Neural progenitor cell (in vitro differentiated cells): Measurements from ENCODE around the gene VSTM2A. TPM values are rescaled to one million over a fixed set of nuclear protein-coding genes. Genes with fewer than 3 reads are reported as not detected.

Experiments used
- DNase-seq: peaks from one replicate; pipeline ENCODE4 v3.0.0-alpha.2; 2016; ENCODE audit warnings: low spot score
- H2AFZ ChIP-seq: fragments of 200-600 bp; sonication (generic); replicated peaks from 2 replicates; pipeline ENCODE4 v1.6.1; 2016; ENCODE audit warnings: antibody characterized with exemption
- H3F3A ChIP-seq: fragments of 200-600 bp; sonication (generic); 2 replicates; pipeline ENCODE4 v1.6.1; 2016; ENCODE audit warnings: antibody characterized with exemption, low read depth
- H3K27ac ChIP-seq: fragments of 200-600 bp; sonication (generic); 2 replicates; pipeline ENCODE4 v1.5.1; 2016; ENCODE audit warnings: mild to moderate bottlenecking
- H3K27me3 ChIP-seq: fragments of 200-600 bp; sonication (generic); 2 replicates; pipeline ENCODE4 v1.6.1; 2016; ENCODE audit warnings: mild to moderate bottlenecking, moderate library complexity
- H3K36me3 ChIP-seq: fragments of 200-600 bp; sonication (generic); 2 replicates; pipeline ENCODE4 v1.5.1; 2016
- H3K4me1 ChIP-seq: fragments of 200-600 bp; sonication (generic); 2 replicates; pipeline ENCODE4 v1.6.1; 2016; ENCODE audit warnings: mixed run types
- H3K4me2 ChIP-seq: fragments of 200-600 bp; sonication (generic); 2 replicates; pipeline ENCODE4 v1.6.1; 2016
- H3K4me3 ChIP-seq: fragments of 200-600 bp; sonication (generic); 2 replicates; pipeline ENCODE4 v1.5.1; 2016
- H3K79me2 ChIP-seq: fragments of 200-600 bp; sonication (generic); 2 replicates; pipeline ENCODE4 v1.6.1; 2016; ENCODE audit warnings: low read depth
- H3K9ac ChIP-seq: fragments of 200-600 bp; sonication (generic); 2 replicates; pipeline ENCODE4 v1.6.1; 2016
- H3K9me3 ChIP-seq: fragments of 200-600 bp; sonication (generic); 2 replicates; pipeline ENCODE4 v1.5.1; 2016; ENCODE audit warnings: low read depth
- H4K20me1 ChIP-seq: fragments of 200-600 bp; sonication (generic); 2 replicates; pipeline ENCODE4 v1.6.1; 2016; ENCODE audit warnings: low read depth
- H3K27ac Mint-ChIP-seq: 3 replicates; pipeline ENCODE4 v1.8.0; 2021; ENCODE audit warnings: mixed read lengths
- H3K27me3 Mint-ChIP-seq: 2 replicates; pipeline ENCODE4 v1.8.0; 2022; ENCODE audit warnings: low read depth, mild to moderate bottlenecking, inconsistent platforms, moderate library complexity, mixed read lengths; ENCODE audit not compliant: insufficient read depth
- H3K36me3 Mint-ChIP-seq: 3 replicates; pipeline ENCODE4 v1.8.0; 2021; ENCODE audit warnings: mixed read lengths
- H3K4me1 Mint-ChIP-seq: 3 replicates; pipeline ENCODE4 v1.8.0; 2021; ENCODE audit warnings: mixed read lengths
- H3K4me3 Mint-ChIP-seq: 3 replicates; pipeline ENCODE4 v1.8.0; 2021; ENCODE audit warnings: mild to moderate bottlenecking, moderate library complexity, mixed read lengths
- H3K9me3 Mint-ChIP-seq: 3 replicates; pipeline ENCODE4 v1.8.0; 2020; ENCODE audit warnings: mixed read lengths
- EZH2 ChIP-seq: fragments of 200-600 bp; sonication (generic); IDR thresholded peaks from 2 replicates; pipeline ENCODE4 v1.6.1; 2017; ENCODE audit warnings: antibody characterized with exemption, mild to moderate bottlenecking, moderate library complexity
- EZH2phosphoT487 ChIP-seq: fragments of 200-600 bp; sonication (generic); IDR thresholded peaks from 2 replicates; pipeline ENCODE4 v1.6.1; 2017; ENCODE audit warnings: antibody characterized with exemption
- total RNA-seq: library from RNA; depleted of rRNA; stranded (reverse); fragments of >200 nt; gene quantifications from 2 replicates; pipeline ENCODE4 v1.2.3, GENCODE V29; 2015; ENCODE audit warnings: low replicate concordance
- TF ChIP-seq, protein P1 (sequence below): fragments of 200-600 bp; sonication (generic); IDR thresholded peaks from 2 replicates; pipeline ENCODE4 v1.5.1; 2017; ENCODE audit warnings: antibody characterized with exemption, mild to moderate bottlenecking

Gene VSTM2A
- total RNA-seq, 1 donor from 2014 or later, result not detected

DNA sequence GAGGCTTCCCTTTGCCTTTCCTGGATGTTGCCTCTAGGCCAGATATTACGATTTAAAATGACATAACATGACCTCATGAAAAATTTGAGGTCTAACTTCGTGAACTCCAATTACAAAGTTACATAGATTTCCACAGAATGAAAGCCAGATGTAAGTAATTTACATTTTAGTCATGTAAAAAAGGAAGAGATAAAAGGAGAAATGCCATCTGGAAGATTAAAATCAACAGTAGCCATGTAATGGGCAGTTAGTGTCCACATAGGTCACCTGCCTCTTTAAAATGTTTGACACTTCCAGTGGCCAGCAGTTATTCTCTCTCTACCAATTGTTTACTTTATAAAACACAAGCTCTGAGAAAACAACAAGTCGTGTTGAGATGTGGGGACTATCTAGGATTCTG, 4.1 kb upstream of the VSTM2A start:
- Histone ChIP-seq H3K9ac (no peak overlapping the region), H3K9me3 (no peaks in the 10 kb centered on the region), H3K4me3 (no peak overlapping the region), H2AFZ (no peak overlapping the region), H3F3A (peaks cover 17% of the 10 kb centered on the region), H3K4me1 (peaks cover 14% of the 10 kb centered on the region), H3K4me2 (no peak overlapping the region), H3K27me3 (peaks cover 40% of the 10 kb centered on the region), H3K79me2 (no peaks in the 10 kb centered on the region), H4K20me1 (peaks cover 8% of the 10 kb centered on the region), H3K36me3 (no peaks in the 10 kb centered on the region), H3K27ac (no peak overlapping the region)
- TF ChIP-seq EZH2 (no peak), EZH2phosphoT487 (no peak)
- TF ChIP-seq, protein P1, sequence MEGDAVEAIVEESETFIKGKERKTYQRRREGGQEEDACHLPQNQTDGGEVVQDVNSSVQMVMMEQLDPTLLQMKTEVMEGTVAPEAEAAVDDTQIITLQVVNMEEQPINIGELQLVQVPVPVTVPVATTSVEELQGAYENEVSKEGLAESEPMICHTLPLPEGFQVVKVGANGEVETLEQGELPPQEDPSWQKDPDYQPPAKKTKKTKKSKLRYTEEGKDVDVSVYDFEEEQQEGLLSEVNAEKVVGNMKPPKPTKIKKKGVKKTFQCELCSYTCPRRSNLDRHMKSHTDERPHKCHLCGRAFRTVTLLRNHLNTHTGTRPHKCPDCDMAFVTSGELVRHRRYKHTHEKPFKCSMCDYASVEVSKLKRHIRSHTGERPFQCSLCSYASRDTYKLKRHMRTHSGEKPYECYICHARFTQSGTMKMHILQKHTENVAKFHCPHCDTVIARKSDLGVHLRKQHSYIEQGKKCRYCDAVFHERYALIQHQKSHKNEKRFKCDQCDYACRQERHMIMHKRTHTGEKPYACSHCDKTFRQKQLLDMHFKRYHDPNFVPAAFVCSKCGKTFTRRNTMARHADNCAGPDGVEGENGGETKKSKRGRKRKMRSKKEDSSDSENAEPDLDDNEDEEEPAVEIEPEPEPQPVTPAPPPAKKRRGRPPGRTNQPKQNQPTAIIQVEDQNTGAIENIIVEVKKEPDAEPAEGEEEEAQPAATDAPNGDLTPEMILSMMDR, result no peak
- peaks cover 25% of the 10 kb centered on the region for H3K27me3 Mint-ChIP-seq
- H3K36me3 Mint-ChIP-seq, result no peaks in the 10 kb centered on the region
- no peak overlapping the region for H3K4me3 Mint-ChIP-seq
- peaks cover 14% of the 10 kb centered on the region for H3K4me1 Mint-ChIP-seq
- no peak for DNase-seq
- H3K27ac Mint-ChIP-seq, result no peak overlapping the region
- no peaks in the 10 kb centered on the region for H3K9me3 Mint-ChIP-seq

DNA sequence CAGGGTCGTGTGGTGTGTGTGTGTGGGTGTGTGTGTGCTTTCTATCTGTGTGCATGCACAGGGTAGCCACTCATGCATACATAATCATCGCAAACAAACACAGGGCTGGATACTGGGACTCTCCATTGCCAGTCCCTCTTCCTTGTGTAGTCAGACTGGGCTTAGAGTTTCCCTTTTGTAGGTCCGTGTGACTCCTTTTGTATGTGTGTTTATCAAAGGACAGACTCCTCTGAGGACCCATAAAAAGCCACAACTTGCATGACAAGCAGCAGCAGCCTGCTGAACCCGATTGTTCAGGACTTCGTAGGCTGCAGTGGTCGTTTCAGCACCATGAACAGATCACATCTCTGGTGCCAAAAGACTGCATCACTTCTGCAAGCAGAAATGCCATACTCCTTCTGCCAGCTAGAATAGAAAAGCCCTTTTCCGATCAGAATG, 895 bp downstream of the VSTM2A start:
- Histone ChIP-seq H3K9ac (no peak overlapping the region), H3K9me3 (no peaks in the 10 kb centered on the region), H3K27me3 (peaks cover 90% of the 10 kb centered on the region), H3K4me2 (peak overlapping the region; percentile 84), H3K36me3 (no peaks in the 10 kb centered on the region), H3F3A (peaks cover 23% of the 10 kb centered on the region), H3K4me1 (peaks cover 21% of the 10 kb centered on the region), H3K79me2 (no peaks in the 10 kb centered on the region), H2AFZ (no peak overlapping the region), H4K20me1 (peaks cover 22% of the 10 kb centered on the region), H3K4me3 (peak overlapping the region; percentile 49), H3K27ac (no peak overlapping the region)
- DNase-seq, result peak; percentile 81
- Mint-ChIP-seq H3K27ac (no peak overlapping the region), H3K27me3 (peaks cover 40% of the 10 kb centered on the region), H3K9me3 (no peaks in the 10 kb centered on the region), H3K4me3 (peak overlapping the region; percentile 89), H3K36me3 (no peaks in the 10 kb centered on the region), H3K4me1 (peaks cover 24% of the 10 kb centered on the region)
- TF ChIP-seq, protein P1, result no peak
- no peak for TF ChIP-seq EZH2
- no peak for TF ChIP-seq EZH2phosphoT487

DNA sequence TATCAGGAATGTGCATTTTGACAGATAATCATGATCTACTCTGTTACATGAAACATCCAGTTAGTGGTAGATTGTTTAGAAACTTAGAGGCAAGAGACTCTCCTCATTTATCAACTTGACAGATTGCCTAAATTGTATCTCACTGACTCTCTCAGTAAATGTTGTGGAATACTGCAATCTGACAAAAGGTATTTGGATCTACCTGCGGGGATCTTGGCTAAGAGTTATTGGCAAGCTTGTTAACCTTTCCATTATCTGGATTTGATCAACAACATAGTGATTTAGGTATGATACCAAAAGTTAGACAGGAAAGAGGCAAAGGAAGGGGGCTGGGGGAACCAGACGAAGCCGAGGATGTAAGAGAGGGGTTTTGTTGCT, 2.0 kb downstream of the VSTM2A start:
- H3K9me3 ChIP-seq, result no peaks in the 10 kb centered on the region
- peaks cover 23% of the 10 kb centered on the region for H3F3A ChIP-seq
- DNase-seq, result no peak
- H3K4me3 Mint-ChIP-seq, result peak overlapping the region; percentile 89
- H3K4me2 ChIP-seq, result peak overlapping the region; percentile 83
- no peaks in the 10 kb centered on the region for H3K79me2 ChIP-seq
- H3K4me1 Mint-ChIP-seq, result peaks cover 24% of the 10 kb centered on the region
- no peak overlapping the region for H3K27ac Mint-ChIP-seq
- no peak overlapping the region for H3K27ac ChIP-seq
- H2AFZ ChIP-seq, result peak overlapping the region; percentile 7
- peaks cover 21% of the 10 kb centered on the region for H3K4me1 ChIP-seq
- peaks cover 42% of the 10 kb centered on the region for H3K27me3 Mint-ChIP-seq
- peak overlapping the region; percentile 52 for H3K4me3 ChIP-seq
- TF ChIP-seq EZH2phosphoT487 (no peak), EZH2 (no peak)
- TF ChIP-seq, protein P1, result no peak
- H3K36me3 ChIP-seq, result no peaks in the 10 kb centered on the region
- peaks cover 90% of the 10 kb centered on the region for H3K27me3 ChIP-seq
- H3K9me3 Mint-ChIP-seq, result no peaks in the 10 kb centered on the region
- peaks cover 22% of the 10 kb centered on the region for H4K20me1 ChIP-seq
- H3K36me3 Mint-ChIP-seq, result no peaks in the 10 kb centered on the region
- H3K9ac ChIP-seq, result no peak overlapping the region
